Uterus (tissue), 4 donors: Measurements from ENCODE around the gene LGALS1. TPM values are rescaled to one million over a fixed set of nuclear protein-coding genes. Genes with fewer than 3 reads are reported as not detected.

Experiments
- DNase-seq, 2 donors: peaks; one replicate each; pipeline ENCODE4 v3.0.0-alpha.2; 2019 to 2020
- H3K27ac ChIP-seq, 2 donors: fragments of 200-600 bp; sonication (generic); 1 replicate in 1 of 2; 2 replicates in 1 of 2; pipeline ENCODE4 v1.5.1; 2016 to 2018
- H3K27me3 ChIP-seq, 2 donors: fragments of 200-600 bp; sonication (generic); one replicate each; pipeline ENCODE4 v1.5.1; 2018 to 2019; ENCODE audit warnings: control low read depth in 1 of 2
- H3K36me3 ChIP-seq, 2 donors: fragments of 200-600 bp; sonication (generic); one replicate each; pipeline ENCODE4 v1.5.1; 2019; ENCODE audit warnings: control low read depth in 1 of 2
- H3K4me1 ChIP-seq, 2 donors: fragments of 200-600 bp; sonication (generic); one replicate each; pipeline ENCODE4 v1.5.1; 2018 to 2019; ENCODE audit warnings: control low read depth in 1 of 2
- H3K4me3 ChIP-seq, 2 donors: fragments of 200-600 bp; sonication (generic); 1 replicate in 1 of 2; 2 replicates in 1 of 2; pipeline ENCODE4 v1.5.1; 2018 to 2019; ENCODE audit warnings: mild to moderate bottlenecking in 1 of 2
- H3K9me3 ChIP-seq, 2 donors: fragments of 200-600 bp; sonication (generic); one replicate each; pipeline ENCODE4 v1.5.1; 2019; ENCODE audit warnings: control low read depth in 1 of 2
- CTCF ChIP-seq, 4 experiments: fragments of 200-600 bp in 2 of 4; fragments of 450-650 bp in 2 of 4; sonication (generic) in 2 of 4; IDR thresholded peaks; one replicate each; pipeline ENCODE4 v1.5.1; 2016 to 2019; ENCODE audit warnings: antibody characterized with exemption in 4 of 4, mild to moderate bottlenecking in 2 of 4, moderate library complexity in 1 of 4
- POLR2A ChIP-seq, 2 donors: fragments of 450-650 bp; IDR thresholded peaks; one replicate each; pipeline ENCODE4 v1.6.1; 2016; ENCODE audit warnings: antibody characterized with exemption in 2 of 2, mild to moderate bottlenecking in 1 of 2, moderate library complexity in 1 of 2
- intact Hi-C: fragments of 100-400 bp; cut with DNase I; formaldehyde crosslinking; loops from one replicate; pipeline ENCODE4 v1.15.1; 2023; ENCODE audit warnings: low total_unique reads
- total RNA-seq, 4 donors: library from RNA; depleted of rRNA in 3 of 4; stranded (reverse); fragments of >200 nt in 3 of 4; gene quantifications; one replicate each; pipeline versions ENCODE4 v1.1.0 to v1.2.4, GENCODE V29; 2014 to 2023
- donor health status: DM: yes; HTN: yes; CAD: no.

The LGALS1 gene
- total RNA-seq, 4 donors from 2014 or later = 1,421 to 3,100 (median 2,146) TPM

GRCh38 chr22:37657590-37658132, 17.8 kb upstream of the LGALS1 start:
- TF ChIP-seq CTCF (IDR thresholded peaks at IDR 0.05) = no peak
- no peak for TF ChIP-seq POLR2A (IDR thresholded peaks at IDR 0.05)
- H3K27ac ChIP-seq = peak overlapping the region; percentile 81
- H3K9me3 ChIP-seq = no peaks in the 10 kb centered on the region
- no peaks in the 10 kb centered on the region for H3K27me3 ChIP-seq
- intact Hi-C loops = no loop called here
- peaks cover 0 to 11% of the 10 kb centered on the region in 2 donors for H3K4me1 ChIP-seq
- no peak for DNase-seq
- H3K4me3 ChIP-seq = peak overlapping the region; percentile 27 to 42
- H3K36me3 ChIP-seq = no peaks in the 10 kb centered on the region

GRCh38 chr22:37658133-37659065, 17.0 kb upstream of the LGALS1 start, which contains the start of gene PDXP:
Gene PDXP, plus strand, starts transcription at chr22:37658723. Its CDS starts 60 bp downstream, at chr22:37658783.
- TF ChIP-seq POLR2A (IDR thresholded peaks at IDR 0.05) (peak; percentile 85 to 92), CTCF (IDR thresholded peaks at IDR 0.05) (peak in 2 of 4 experiments; percentile 13 to 22)
- DNase-seq = peak; percentile 100
- H3K27me3 ChIP-seq = no peaks in the 10 kb centered on the region
- H3K9me3 ChIP-seq = no peaks in the 10 kb centered on the region
- H3K36me3 ChIP-seq = no peaks in the 10 kb centered on the region
- H3K4me3 ChIP-seq = peak within 1 kb of the TSS; percentile 51 to 68
- intact Hi-C loops = no loop called here
- H3K27ac ChIP-seq = peak within 1 kb of the TSS; percentile 81
- H3K4me1 ChIP-seq = peaks cover 0 to 11% of the 10 kb centered on the region in 2 donors

GRCh38 chr22:37659066-37659896, 16.2 kb upstream of the LGALS1 start:
- Histone ChIP-seq H3K36me3 (no peaks in the 10 kb centered on the region), H3K27me3 (no peaks in the 10 kb centered on the region), H3K4me3 (peak overlapping the region; percentile 51 to 68), H3K27ac (peak overlapping the region; percentile 36 to 42), H3K9me3 (no peaks in the 10 kb centered on the region), H3K4me1 (peaks cover 0 to 11% of the 10 kb centered on the region in 2 donors)
- no peak for DNase-seq
- TF ChIP-seq CTCF (IDR thresholded peaks at IDR 0.05) = no peak
- intact Hi-C loops = no loop called here

GRCh38 chr22:37659897-37660708, 15.3 kb upstream of the LGALS1 start:
- H3K4me3 ChIP-seq = no peak overlapping the region
- peak overlapping the region; percentile 29 to 61 for H3K27ac ChIP-seq
- DNase-seq = no peak

More at GRCh38 chr22:37659897-37660708, 15.3 kb upstream of the LGALS1 start:
- H3K27me3 ChIP-seq = no peaks in the 10 kb centered on the region
- peaks cover 0 to 11% of the 10 kb centered on the region in 2 donors for H3K4me1 ChIP-seq
- intact Hi-C loops = no loop called here
- no peaks in the 10 kb centered on the region for H3K9me3 ChIP-seq
- no peaks in the 10 kb centered on the region for H3K36me3 ChIP-seq
- TF ChIP-seq CTCF (IDR thresholded peaks at IDR 0.05) (no peak), POLR2A (IDR thresholded peaks at IDR 0.05) (no peak)
